Cardiac fibroblast (primary cell): Measurements from ENCODE around the gene RAPGEF1.

Experiments used
- DNase-seq, 2 donors: peaks; one replicate each; pipeline versions ENCODE4 v3.0.0 to v3.0.0-alpha.2; 2010; ENCODE audit warnings: low read depth in 2 of 2
- H3K4me3 ChIP-seq, 2 donors: replicated peaks in 1 of 2; 1 replicate in 1 of 2; 2 replicates in 1 of 2; pipeline ENCODE4 v1.5.1; 2011; ENCODE audit warnings: low read depth in 2 of 2, low read length in 2 of 2, mild to moderate bottlenecking in 2 of 2, moderate library complexity in 1 of 2
- TF ChIP-seq, protein P1 (sequence below): IDR thresholded peaks from one replicate; pipeline ENCODE4 v1.5.1; 2011; ENCODE audit warnings: low read depth, mild to moderate bottlenecking, low read length, inconsistent platforms

Gene RAPGEF1

DNA sequence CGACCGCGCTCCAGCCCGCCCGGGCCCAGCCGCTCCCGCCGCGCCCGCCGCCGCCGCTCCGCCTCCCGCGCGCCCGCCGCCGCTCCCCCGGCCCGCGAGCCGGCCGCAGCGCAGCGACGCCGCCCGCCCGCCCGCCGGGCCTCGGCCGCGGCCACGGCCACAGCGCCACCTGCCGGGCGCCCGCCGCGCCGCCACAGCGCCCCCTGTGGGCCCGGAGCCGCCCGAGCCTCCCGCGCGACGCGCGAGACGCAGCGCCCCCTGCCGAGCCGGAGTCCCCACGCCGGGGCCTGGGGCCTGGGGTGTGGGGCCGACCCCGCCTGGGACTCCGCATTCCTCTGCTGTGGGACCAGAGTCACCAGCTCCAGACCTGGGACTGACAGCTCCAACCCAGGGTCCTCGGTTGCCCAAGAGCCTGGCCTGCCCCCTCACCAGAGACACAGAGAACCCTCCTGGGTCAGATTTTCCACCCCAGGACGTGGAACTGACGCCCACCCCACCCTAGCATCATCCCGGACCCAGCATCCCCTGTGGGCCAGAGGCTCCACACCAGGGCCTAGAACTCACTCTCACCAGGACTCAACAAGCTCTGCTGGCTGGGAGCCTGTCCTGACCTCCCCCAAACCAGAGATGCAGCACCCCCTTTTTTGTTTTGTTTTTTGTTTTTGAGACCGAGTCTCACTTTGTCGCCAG lies at the start of gene RAPGEF1:
RAPGEF1 (minus strand) TSS at position 118 of the 690 bp plus-strand sequence. CDS start 246 bp downstream, outside the sequence.
- DNase-seq, result peak in 1 of 2 donors; percentile 51
- TF ChIP-seq, protein P1, sequence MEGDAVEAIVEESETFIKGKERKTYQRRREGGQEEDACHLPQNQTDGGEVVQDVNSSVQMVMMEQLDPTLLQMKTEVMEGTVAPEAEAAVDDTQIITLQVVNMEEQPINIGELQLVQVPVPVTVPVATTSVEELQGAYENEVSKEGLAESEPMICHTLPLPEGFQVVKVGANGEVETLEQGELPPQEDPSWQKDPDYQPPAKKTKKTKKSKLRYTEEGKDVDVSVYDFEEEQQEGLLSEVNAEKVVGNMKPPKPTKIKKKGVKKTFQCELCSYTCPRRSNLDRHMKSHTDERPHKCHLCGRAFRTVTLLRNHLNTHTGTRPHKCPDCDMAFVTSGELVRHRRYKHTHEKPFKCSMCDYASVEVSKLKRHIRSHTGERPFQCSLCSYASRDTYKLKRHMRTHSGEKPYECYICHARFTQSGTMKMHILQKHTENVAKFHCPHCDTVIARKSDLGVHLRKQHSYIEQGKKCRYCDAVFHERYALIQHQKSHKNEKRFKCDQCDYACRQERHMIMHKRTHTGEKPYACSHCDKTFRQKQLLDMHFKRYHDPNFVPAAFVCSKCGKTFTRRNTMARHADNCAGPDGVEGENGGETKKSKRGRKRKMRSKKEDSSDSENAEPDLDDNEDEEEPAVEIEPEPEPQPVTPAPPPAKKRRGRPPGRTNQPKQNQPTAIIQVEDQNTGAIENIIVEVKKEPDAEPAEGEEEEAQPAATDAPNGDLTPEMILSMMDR, result peak; percentile 47
- peak within 1 kb of the TSS; percentile 58 to 67 for H3K4me3 ChIP-seq

DNA sequence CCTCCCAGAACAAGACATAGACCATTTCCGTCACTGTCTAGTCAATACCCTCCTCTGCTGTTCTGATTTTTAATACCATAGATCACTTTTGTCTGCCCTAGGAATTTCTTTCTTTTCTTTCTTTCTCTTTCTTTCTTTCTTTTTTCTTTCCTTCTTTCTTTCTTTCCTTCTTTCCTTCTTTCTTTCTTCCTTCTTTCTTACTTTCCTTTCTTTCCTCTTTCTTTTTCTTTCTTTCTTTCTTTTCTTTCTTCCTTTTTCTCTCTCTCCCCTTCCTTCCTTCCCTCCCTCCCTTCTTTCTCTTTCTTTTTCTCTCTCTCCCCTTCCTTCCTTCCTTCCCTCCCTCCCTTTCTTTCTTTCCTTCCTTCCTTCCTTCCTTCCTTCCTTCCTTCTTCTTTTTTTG lies 49.0 kb upstream of the RAPGEF1 start:
- DNase-seq, result no peak
- no peak overlapping the region for H3K4me3 ChIP-seq

DNA sequence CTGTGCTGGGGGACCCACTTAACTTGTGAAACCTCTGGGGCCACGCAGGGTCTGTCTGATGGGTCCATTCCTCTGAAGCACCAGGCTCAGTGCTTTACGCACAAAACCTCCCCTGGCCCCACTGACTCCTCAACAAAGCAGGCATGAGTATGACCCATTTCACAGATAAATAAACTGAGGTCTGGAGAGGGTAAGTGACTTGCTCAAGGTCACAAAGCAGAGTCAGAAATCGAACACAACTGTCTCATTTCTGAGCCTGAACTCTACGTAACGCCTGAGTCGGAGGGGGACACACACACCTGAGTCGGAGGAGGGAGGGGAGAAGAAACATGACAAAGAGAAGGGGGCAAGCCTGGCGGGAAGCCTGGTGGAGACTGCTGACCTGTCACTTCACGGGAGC lies 48.0 kb upstream of the RAPGEF1 start:
- DNase-seq, result no peak
- no peak overlapping the region for H3K4me3 ChIP-seq
- TF ChIP-seq, protein P1, result no peak

More for the DNA sequence above, 49.0 kb upstream of the RAPGEF1 start:
- TF ChIP-seq, protein P1, result no peak

DNA sequence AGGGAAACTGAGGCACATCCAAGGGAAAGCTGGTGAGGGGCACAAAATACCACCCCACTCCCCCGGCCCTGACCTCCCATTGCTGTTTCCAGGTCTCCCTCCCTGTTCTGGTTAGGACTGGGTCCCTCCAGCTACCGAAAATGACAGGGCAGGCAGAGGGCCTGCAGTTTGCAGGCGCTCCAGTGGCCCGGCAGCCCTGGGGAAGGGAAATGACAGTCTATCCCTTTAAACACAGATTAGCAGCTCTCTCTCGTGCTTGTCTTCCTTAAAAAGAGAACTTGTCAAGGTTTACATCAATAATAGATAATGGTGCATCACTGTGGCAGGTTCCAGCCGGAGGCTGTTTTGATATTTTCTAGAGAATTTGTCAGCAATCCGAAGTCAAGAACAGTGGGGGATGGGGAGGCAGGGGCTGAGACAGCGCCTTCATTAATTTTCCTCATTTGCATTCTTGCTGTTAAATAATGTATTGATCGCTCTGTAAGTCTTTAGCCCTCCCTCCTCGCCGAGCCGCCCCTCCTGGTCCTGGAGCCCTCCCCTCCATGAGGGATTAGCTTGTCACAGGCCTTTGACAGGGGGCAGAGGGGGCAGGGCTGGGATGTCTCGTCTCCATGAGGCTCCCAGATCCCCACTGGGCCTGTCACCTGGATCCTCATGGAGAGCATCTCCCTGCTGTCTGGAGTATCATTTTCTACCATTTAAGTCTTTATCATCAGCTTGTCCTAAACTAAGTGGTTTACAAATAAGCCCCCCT lies 45.0 kb upstream of the RAPGEF1 start:
- no peak for DNase-seq
- no peak overlapping the region for H3K4me3 ChIP-seq
- TF ChIP-seq, protein P1, result no peak

GRCh38 chr9:131781069-131781468 lies 41.2 kb upstream of the RAPGEF1 start:
- TF ChIP-seq, protein P1, result no peak
- H3K4me3 ChIP-seq, result no peak overlapping the region
- no peak for DNase-seq

GRCh38 chr9:131776473-131776872 lies 36.6 kb upstream of the RAPGEF1 start:
- peak; percentile 52 to 56 for DNase-seq
- no peak overlapping the region for H3K4me3 ChIP-seq
- TF ChIP-seq, protein P1, result no peak
